HG03097 (cell line): Measurements from ENCODE around the gene DTNA.

Source experiments
- ATAC-seq: cut with Tn5 transposase; IDR thresholded peaks from one replicate; pipeline ENCODE4 v1.9.1; 2021; ENCODE audit not compliant: unreplicated experiment, low FRiP score

The DTNA gene

GRCh38 chr18:34803877-34804400 lies 93.8 kb downstream of the DTNA start:
- no peak for ATAC-seq

GRCh38 chr18:34805103-34805877 lies 95.2 kb downstream of the DTNA start:
- ATAC-seq, result no peak

- no peak for ATAC-seq
These were observed 95.8 kb downstream of the DTNA start for GRCh38 chr18:34805878-34806351.

GRCh38 chr18:34806527-34806926 lies 96.4 kb downstream of the DTNA start:
- no peak for ATAC-seq

- ATAC-seq, result no peak
These were observed 97.2 kb downstream of the DTNA start for GRCh38 chr18:34807106-34807796.

- no peak for ATAC-seq
These were observed 98.3 kb downstream of the DTNA start for GRCh38 chr18:34808389-34808788.

- ATAC-seq, result no peak
These were observed 99.5 kb downstream of the DTNA start for GRCh38 chr18:34809451-34810072.

- no peak for ATAC-seq
These were observed 106.1 kb downstream of the DTNA start for GRCh38 chr18:34816183-34816582.

GRCh38 chr18:34817636-34818035 lies 107.5 kb downstream of the DTNA start:
- no peak for ATAC-seq

- ATAC-seq, result no peak
These were observed 108.0 kb downstream of the DTNA start for GRCh38 chr18:34818064-34818463.

GRCh38 chr18:34820360-34821065 lies 110.4 kb downstream of the DTNA start:
- ATAC-seq, result no peak

- no peak for ATAC-seq
These were observed 111.6 kb downstream of the DTNA start for GRCh38 chr18:34821669-34822210.

- no peak for ATAC-seq
These were observed 118.0 kb downstream of the DTNA start for GRCh38 chr18:34828093-34828492.

GRCh38 chr18:34834897-34835296 lies 124.8 kb downstream of the DTNA start:
- no peak for ATAC-seq

- ATAC-seq, result no peak
These were observed 125.4 kb downstream of the DTNA start for GRCh38 chr18:34835466-34835865.

- ATAC-seq, result no peak
These were observed 127.7 kb downstream of the DTNA start for GRCh38 chr18:34837769-34838272.

GRCh38 chr18:34838669-34839068 lies 128.6 kb downstream of the DTNA start:
- ATAC-seq, result no peak

- ATAC-seq, result no peak
These were observed 130.2 kb downstream of the DTNA start for GRCh38 chr18:34840256-34840826.

GRCh38 chr18:34841891-34842290 lies 131.8 kb downstream of the DTNA start:
- ATAC-seq, result no peak

- ATAC-seq, result no peak
These were observed 134.0 kb downstream of the DTNA start for GRCh38 chr18:34844072-34844471.
